SK-N-SH treated with all-trans-retinoic acid at 6 μM for 48 hours (cell line): ENCODE measurements around the gene NTSR1.

Source experiments
- ARNTL ChIP-seq: fragments of 450-650 bp; formaldehyde crosslinking; IDR thresholded peaks from 2 replicates; pipeline ENCODE4 v1.5.0; 2020; ENCODE audit warnings: low read depth, mild to moderate bottlenecking, moderate library complexity, borderline replicate concordance
- BACH2 ChIP-seq: fragments of 250-450 bp; sonication (Bioruptor Pico); IDR thresholded peaks from 2 replicates; pipeline ENCODE4 v1.9.0; 2021; ENCODE audit warnings: mild to moderate bottlenecking, borderline replicate concordance
- OSR1 ChIP-seq: fragments of 250-450 bp; sonication (Bioruptor Pico); IDR thresholded peaks from 2 replicates; pipeline ENCODE4 v1.8.0; 2022; ENCODE audit warnings: moderate library complexity, mild to moderate bottlenecking, inconsistent platforms
- PATZ1 ChIP-seq: fragments of 250-450 bp; sonication (Bioruptor Pico); IDR thresholded peaks from 2 replicates; pipeline ENCODE4 v1.8.0; 2020; ENCODE audit warnings: mild to moderate bottlenecking, moderate library complexity, borderline replicate concordance
- PPARA ChIP-seq: fragments of 250-450 bp; sonication (Bioruptor Pico); IDR thresholded peaks from 2 replicates; pipeline ENCODE4 v1.5.0; 2020; ENCODE audit warnings: mild to moderate bottlenecking, borderline replicate concordance
- SNAI2 ChIP-seq: fragments of 250-450 bp; sonication (Bioruptor Pico); IDR thresholded peaks from 2 replicates; pipeline ENCODE4 v1.5.0; 2020; ENCODE audit warnings: mild to moderate bottlenecking, moderate library complexity
- TOX ChIP-seq: fragments of 250-450 bp; sonication (Bioruptor Pico); IDR thresholded peaks from 2 replicates; pipeline ENCODE4 v1.8.0; 2021; ENCODE audit warnings: mild to moderate bottlenecking, moderate library complexity, borderline replicate concordance
- ZFP3 ChIP-seq: fragments of 250-450 bp; sonication (Bioruptor Pico); IDR thresholded peaks from 2 replicates; pipeline ENCODE4 v1.5.0; 2020; ENCODE audit warnings: mild to moderate bottlenecking, moderate library complexity
- ZNF565 ChIP-seq: fragments of 450-650 bp; formaldehyde crosslinking; conservative IDR thresholded peaks from 2 replicates; pipeline ENCODE4 v1.5.0; 2020; ENCODE audit warnings: low read depth, mild to moderate bottlenecking, moderate library complexity
- TF ChIP-seq, protein P1 (sequence below): fragments of 250-450 bp; sonication (Bioruptor Pico); IDR thresholded peaks from 2 replicates; pipeline ENCODE4 v1.5.1; 2020; ENCODE audit warnings: low read depth, mild to moderate bottlenecking, moderate library complexity
- TF ChIP-seq, protein P2 (sequence below): fragments of 250-450 bp; sonication (Bioruptor Pico); IDR thresholded peaks from 2 replicates; pipeline ENCODE4 v1.5.0; 2020; ENCODE audit warnings: mild to moderate bottlenecking, moderate library complexity

GRCh38 chr20:62804627-62805154 lies 96.1 kb downstream of the NTSR1 start, which contains the start of gene OGFR:
- TF ChIP-seq BACH2 (CRISPR knock-in tag) (no peak), ZNF565 (CRISPR knock-in tag) (no peak), PATZ1 (CRISPR knock-in tag) (no peak), ZFP3 (CRISPR knock-in tag) (no peak), ARNTL (no peak), TOX (CRISPR knock-in tag) (no peak), PPARA (no peak), SNAI2 (CRISPR knock-in tag) (no peak), OSR1 (CRISPR knock-in tag) (no peak)
- TF ChIP-seq, protein P1, sequence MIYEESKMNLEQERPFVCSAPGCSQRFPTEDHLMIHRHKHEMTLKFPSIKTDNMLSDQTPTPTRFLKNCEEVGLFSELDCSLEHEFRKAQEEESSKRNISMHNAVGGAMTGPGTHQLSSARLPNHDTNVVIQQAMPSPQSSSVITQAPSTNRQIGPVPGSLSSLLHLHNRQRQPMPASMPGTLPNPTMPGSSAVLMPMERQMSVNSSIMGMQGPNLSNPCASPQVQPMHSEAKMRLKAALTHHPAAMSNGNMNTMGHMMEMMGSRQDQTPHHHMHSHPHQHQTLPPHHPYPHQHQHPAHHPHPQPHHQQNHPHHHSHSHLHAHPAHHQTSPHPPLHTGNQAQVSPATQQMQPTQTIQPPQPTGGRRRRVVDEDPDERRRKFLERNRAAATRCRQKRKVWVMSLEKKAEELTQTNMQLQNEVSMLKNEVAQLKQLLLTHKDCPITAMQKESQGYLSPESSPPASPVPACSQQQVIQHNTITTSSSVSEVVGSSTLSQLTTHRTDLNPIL (CRISPR knock-in tag) = no peak
- TF ChIP-seq, protein P2, sequence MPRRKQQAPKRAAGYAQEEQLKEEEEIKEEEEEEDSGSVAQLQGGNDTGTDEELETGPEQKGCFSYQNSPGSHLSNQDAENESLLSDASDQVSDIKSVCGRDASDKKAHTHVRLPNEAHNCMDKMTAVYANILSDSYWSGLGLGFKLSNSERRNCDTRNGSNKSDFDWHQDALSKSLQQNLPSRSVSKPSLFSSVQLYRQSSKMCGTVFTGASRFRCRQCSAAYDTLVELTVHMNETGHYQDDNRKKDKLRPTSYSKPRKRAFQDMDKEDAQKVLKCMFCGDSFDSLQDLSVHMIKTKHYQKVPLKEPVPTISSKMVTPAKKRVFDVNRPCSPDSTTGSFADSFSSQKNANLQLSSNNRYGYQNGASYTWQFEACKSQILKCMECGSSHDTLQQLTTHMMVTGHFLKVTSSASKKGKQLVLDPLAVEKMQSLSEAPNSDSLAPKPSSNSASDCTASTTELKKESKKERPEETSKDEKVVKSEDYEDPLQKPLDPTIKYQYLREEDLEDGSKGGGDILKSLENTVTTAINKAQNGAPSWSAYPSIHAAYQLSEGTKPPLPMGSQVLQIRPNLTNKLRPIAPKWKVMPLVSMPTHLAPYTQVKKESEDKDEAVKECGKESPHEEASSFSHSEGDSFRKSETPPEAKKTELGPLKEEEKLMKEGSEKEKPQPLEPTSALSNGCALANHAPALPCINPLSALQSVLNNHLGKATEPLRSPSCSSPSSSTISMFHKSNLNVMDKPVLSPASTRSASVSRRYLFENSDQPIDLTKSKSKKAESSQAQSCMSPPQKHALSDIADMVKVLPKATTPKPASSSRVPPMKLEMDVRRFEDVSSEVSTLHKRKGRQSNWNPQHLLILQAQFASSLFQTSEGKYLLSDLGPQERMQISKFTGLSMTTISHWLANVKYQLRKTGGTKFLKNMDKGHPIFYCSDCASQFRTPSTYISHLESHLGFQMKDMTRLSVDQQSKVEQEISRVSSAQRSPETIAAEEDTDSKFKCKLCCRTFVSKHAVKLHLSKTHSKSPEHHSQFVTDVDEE (CRISPR knock-in tag) = no peak
